GM18868 (cell line): ENCODE data around the gene TOMM22.

Experiments used
- ATAC-seq: cut with Tn5 transposase; IDR thresholded peaks from one replicate; pipeline ENCODE4 v1.9.1; 2021; ENCODE audit warnings: mild to moderate bottlenecking, moderate library complexity; ENCODE audit not compliant: unreplicated experiment

Gene TOMM22

DNA sequence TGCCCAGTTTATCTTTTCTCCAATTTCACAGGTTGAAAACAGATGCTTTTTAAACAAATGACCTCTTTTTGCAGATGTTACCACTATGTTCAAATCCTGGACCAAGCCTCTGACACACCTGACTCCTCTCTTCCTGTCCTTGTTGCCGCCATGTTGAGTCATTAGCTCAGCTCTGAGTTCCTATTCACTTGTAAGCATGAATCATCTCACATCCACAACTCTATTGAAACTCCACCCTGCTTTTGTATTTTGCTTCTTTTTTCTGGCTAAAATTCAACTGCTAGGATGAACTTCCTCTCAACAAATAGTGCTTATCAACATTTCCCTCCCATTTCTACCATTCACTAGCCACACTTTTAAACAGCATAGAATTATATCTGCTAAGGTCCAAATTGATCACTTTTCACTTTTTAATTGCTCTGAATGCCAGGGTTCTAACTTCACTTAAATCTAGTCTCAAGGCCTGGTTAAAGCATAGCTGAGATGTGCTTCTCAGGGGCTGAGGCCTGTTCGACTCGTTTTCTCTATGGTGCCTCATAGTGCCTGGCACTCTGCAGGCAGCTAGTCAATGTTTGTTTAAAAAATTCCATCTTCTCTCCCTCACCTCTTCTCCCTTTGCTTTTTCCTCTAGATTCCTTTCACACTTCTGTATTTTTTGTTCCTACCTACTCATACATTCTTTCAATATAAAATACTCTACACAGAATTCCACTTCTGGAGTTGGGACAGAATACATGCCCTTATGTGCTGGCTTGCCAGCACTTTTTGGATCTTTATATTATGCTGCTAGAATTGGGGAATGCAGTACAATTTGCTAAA lies 15.1 kb downstream of the TOMM22 start:
- ATAC-seq = no peak

GRCh38 chr22:38697425-38698089 lies 15.8 kb downstream of the TOMM22 start:
- ATAC-seq = no peak

DNA sequence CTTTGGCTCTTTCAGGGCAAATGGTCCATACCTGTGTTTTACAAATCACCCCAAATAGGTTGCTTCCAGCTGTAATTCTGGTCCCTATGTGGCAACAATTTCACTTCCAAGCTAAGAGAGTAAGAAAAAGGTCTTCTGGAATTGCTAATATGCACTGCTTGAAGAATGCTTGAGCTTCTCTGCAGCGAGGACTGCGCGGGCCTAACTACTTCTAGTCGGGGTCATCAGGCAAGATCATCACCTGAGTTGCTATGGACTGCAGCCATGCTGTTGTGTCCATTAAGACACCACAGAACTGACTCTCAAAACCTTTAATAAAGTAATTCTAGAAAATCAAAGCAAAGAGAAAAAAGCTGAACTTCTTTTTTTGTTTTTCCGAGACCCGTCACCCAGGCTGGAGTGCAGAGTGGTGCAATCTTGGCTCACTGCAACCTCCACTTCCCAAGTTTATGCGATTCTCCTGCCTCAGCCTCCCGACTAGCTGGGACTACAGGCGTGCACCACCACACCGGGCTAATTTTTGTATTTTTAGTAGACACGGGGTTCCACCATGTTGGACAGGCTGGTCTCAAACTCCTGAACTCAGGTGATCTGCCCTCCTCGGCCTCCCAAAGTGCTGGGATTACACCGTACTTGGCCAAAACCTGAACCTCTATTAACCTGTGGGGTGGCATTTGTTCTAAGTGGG lies 16.8 kb downstream of the TOMM22 start:
- ATAC-seq = no peak

GRCh38 chr22:38699143-38699542 lies 17.4 kb downstream of the TOMM22 start:
- ATAC-seq = no peak

DNA sequence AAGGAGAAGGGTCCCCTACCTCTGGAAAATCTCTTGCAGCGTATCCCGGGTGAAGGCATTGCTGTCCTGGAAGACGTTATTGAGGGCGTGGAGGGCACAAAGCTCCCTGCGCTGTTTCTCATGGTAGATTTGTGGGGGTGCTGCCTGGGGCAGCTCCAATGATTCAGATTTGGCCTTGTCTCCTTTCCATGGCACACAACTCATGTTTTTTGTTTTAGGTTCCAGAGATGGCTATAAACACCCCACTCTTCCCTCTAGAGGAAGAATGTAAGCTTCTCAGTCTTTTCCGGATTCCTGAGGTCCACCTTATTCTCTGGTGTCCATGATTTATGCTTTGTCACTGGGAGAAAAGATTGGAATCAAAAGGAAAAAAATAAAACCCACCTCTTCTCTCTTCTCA lies 18.0 kb downstream of the TOMM22 start:
- ATAC-seq = no peak

DNA sequence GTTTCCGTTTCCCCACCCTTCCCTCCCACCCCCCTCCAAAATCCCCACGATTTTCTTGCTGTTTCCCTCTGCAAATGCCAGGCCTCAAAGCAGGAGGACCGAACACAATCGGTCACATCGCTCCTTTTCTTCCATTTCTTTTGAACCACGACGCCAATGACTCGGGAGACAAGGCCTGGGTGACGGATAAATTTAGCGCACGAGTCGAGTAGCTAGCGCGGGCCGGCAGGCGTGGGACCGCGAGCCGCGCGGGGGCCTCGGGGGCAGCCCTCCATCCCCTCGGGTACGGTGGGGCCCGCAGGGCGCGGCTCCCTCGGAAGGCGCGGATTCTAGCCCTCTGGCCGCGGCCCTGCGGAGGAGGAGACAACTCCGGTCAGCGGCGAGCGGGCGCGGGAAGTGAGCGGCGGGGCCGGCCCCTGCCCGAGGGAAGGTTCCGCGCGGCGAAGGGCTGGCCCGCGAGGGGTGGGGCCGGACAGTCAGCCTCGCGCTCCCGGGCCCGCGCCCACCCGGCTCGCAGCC lies 18.6 kb downstream of the TOMM22 start:
- no peak for ATAC-seq

DNA sequence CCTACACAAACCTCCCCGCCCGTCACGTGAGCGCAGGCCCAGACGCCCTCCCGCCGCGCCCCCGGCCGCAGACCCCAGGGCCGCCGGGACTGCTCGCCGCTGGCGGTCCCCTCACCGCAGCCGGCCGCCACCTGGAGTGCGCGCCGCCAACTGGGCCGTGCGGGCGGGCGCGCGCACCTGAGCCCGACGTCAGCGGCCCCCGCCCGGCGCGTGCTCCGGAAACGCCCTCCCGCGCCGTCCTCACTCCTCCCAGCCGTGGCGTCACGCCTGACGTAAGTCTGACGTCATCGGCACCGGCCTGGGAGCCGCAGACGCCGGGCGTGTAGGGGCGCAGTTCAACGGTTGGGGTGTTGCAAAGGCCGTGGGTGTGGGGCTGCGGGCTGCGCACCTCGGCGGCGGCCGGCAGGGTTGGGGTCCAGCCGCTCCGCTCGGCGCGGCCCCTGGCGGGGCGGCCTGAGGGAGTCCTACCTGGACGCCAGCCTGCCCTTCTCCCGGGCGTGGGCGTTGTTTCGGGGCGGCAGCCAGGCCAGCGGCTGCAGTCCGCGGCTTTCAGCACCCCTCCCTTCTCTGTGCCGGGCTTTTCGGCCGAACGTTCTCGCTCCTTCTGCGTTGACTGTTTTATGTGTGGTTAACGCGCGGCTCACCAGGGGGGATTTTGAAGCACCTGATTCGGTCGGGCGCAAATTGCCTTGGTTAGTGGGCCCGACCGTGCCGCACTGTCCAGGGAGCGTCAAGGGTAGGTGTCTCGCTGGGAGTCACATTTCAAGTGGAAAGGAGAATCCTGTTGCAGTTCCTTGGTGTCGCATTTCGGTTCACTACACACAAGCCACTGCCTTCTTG lies 19.3 kb downstream of the TOMM22 start, which contains the start of gene JOSD1:
Gene JOSD1 (minus strand): TSS at position 155 of the 840 bp plus-strand sequence. CDS start 956 bp downstream, outside the sequence.
- peak; percentile 29 for ATAC-seq

DNA sequence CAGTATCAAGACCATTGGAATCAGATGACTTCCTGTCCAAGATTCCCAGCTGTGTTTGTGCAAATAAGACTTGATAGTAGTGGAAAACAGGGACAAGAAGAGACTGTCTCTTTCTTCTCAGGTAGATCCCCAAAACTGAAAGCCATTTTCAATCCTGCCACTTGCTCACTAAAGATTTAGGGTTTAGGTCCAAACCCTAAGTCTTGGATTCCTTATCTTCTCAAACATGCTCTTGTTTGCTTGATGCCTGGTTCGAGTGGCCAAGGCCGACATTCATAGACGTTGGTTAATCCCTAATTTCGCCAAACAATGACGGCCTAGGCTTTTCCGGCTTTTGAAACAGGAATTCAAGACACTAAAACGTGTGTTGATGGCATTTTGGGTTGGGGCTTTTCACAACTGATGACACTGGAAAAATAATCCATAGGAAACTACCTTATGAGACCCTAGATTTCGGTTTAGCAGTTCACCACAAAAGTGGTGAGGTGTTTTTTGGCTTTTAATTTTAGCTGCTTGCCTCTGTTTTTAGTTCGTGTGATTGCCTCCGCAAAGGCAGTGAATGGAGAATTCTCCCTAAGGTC lies 23.0 kb downstream of the TOMM22 start:
- no peak for ATAC-seq

DNA sequence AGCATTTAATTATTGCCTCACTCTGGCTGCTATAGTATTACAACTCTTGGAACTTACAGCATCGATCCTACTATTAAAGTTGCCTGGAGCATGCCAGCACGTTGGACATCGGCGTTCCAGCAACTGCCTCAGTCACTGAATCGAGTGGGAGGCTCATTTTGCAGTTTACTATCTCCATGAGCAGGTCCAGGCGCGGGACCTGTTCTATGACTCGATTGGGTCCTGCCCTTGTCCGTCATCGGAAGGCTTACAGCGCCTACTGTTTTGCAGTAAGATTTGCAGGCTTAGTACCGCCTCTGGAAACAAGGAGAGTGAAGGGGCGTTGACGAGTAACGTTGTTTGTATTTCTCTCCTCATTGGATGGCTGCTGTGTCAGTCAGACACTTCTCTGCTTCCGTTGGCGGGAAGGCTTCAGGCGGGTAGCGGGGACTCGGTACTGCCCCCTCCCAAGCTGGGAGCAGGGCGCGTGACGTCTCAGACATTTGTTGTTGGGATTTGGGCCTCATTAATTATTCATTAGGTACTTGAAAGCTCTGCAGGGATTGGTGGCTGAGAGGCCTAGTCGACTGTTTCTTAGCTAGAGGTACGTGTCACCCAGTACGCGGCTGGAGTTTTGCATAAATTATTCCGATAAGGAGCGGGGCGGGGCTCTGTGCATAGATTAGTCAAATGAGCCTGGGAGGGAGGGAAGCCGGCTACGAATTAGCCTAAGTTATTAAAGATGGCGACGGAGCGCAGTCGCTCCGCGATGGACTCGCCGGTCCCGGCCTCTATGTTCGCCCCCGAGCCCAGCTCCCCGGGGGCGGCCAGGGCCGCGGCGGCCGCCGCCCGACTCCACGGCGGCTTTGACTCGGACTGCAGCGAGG lies 23.7 kb downstream of the TOMM22 start, which contains the start of gene GTPBP1:
Gene GTPBP1 (plus strand): TSS at position 710 of the 866 bp plus-strand sequence. CDS start 12 bp downstream, at position 722.
- ATAC-seq = peak; percentile 71

GRCh38 chr22:38706101-38706900 lies 24.5 kb downstream of the TOMM22 start:
- peak; percentile 5 for ATAC-seq

DNA sequence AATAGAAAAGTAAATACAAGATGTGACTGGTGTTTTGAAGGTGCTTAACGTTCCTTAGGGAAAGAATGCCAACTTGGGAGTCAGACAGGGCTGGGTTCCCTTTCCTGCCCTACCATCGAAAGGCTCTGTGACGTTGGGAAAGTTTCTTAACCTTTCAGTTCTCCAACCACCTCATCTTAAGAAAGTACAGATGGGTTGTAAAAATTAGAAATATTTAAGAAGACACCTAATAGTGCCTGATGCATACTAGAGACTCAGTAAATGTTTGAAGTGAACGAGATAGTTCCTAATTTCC lies 25.1 kb downstream of the TOMM22 start:
- no peak for ATAC-seq

DNA sequence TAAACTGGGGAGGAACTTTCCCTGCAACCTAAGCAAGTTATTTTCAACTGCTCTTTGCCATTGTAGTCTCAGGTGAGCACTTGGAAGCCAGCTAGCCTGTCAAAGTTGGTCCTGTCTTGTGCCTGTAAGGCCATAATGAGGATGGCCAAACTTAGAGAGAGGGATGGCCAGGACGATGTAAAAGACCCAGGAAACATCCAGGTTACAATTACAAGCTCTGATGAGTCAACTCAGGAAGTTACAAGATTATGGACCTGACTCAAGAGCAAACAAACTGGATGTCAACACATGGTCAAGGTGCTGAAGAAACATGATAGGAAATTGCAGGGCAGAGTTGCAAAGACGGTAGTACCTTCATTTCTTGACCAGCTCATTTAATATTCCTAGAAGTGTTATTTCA lies 25.6 kb downstream of the TOMM22 start:
- no peak for ATAC-seq

GRCh38 chr22:38707984-38708383 lies 26.2 kb downstream of the TOMM22 start:
- no peak for ATAC-seq

- no peak for ATAC-seq
Observed at GRCh38 chr22:38709306-38709705, 27.5 kb downstream of the TOMM22 start.

GRCh38 chr22:38710351-38710750 lies 28.6 kb downstream of the TOMM22 start:
- ATAC-seq = no peak

DNA sequence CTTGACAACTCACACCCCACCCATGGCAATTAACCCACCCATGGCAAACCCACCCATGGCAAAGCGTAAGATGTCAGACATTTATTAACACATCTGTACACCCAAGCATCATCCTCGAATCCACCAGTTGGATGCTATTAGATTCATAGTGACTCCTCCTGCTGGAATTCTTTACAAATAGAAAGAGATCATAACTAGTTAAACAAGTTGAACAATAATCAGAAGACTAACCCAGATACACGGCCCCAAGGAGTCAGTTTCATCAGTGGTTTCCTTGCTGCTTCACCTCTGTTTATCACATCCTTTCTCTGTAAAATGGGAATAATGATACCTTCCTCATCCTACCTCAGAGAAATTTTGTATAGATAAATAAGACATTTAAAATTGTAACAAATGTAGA lies 29.1 kb downstream of the TOMM22 start:
- no peak for ATAC-seq

DNA sequence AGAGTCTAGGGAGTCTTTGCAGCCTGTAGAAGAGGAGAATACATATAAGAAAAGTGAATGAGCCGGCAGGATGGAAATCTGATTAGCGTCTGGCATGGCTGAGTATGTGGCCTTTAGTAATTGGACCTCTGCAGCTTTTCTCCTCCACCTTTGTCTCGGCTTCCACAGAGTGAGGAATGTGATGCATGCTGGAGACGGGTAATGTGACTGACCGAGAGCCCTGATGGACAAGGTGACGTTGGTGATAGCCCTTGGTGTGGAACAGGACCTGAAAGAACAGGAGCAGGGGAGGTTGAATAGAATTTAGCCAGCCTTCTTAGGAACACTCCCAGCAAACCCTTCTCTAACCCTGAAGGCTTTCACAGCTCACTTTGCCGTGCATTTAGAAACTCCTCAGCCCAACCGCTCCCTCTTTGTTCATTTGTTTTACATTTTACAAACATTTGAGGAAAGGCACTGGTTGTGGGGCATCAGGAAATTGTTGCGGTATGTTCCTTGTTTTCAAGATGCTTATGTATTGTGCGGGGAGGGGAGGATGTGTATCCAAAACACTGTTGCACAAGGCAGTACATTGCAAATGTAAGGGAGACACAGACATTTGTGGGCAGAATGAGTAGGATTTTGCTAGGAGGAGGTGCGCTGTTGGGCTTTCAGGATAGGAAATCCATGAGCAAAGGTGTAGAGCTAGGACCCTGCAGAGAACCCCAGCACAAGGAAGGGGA lies 30.9 kb downstream of the TOMM22 start:
- no peak for ATAC-seq

DNA sequence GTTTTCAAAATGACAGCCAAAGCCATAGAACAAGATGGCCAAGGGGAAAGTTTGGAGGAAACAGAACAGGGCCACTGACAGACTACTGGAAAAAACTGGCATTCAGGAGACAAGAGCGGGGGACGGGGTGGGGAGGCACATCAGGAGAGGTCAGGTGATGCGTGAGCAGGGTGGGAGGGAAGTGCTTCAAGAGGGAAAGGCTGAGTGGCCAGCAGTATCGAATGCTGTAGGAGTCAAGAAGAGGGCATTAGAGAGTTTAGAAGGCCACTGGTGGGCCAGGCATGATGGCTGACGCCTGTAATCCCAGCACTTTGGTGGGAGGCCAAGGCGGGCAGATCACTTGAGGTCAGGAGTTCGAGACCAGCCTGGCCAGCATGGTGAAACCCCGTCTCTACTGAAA lies 32.2 kb downstream of the TOMM22 start:
- ATAC-seq = no peak
